CD4-positive, alpha-beta T cell (primary cell): Measurements from ENCODE around the gene EFHD2. TPM values are rescaled to one million over a fixed set of nuclear protein-coding genes. Genes with fewer than 3 reads are reported as not detected.
"Not testable (repeated sequence)": the region's sequence is repeated elsewhere in the genome, so short reads cannot be mapped to it uniquely, and the experiment has no call there.

Experiments used
- ATAC-seq: fragments of 200-7000 bp; cut with Tn5 transposase; one replicate; pipeline ENCODE4 v1.10.0; 2022; ENCODE audit warnings: mild to moderate bottlenecking; ENCODE audit not compliant: poor library complexity
- CTCF ChIA-PET: fragments of 350-600 bp; sonication (Branson Sonifier 250); formaldehyde crosslinking; loops from one replicate; lab custom pipeline; 2021; ENCODE audit warnings: antibody characterized with exemption, inconsistent platforms; lab: Charles Lee
- POLR2A ChIA-PET: fragments of 350-600 bp; sonication (Branson Sonifier 250); formaldehyde crosslinking; loops from one replicate; lab custom pipeline; 2021; ENCODE audit warnings: antibody characterized with exemption, inconsistent platforms; lab: Charles Lee
- DNase-seq, 14 experiments: peaks; one replicate each; pipeline ENCODE4 v3.0.0-alpha.2; 2013 to 2020; ENCODE audit warnings: mixed read lengths in 2 of 14
- H3K27ac ChIP-seq, 2 donors: one replicate each; pipeline versions ENCODE4 v1.5.1 to v1.7.0; 2013; ENCODE audit warnings: low read length in 2 of 2, low read depth in 1 of 2, mild to moderate bottlenecking in 1 of 2
- H3K27me3 ChIP-seq, 2 experiments: 1 replicate in 1 of 2; 2 replicates in 1 of 2; pipeline versions ENCODE4 v1.6.1 to v1.7.0; 2013; ENCODE audit warnings: low read length in 2 of 2, control low read depth in 1 of 2, mild to moderate bottlenecking in 1 of 2, moderate library complexity in 1 of 2; ENCODE audit not compliant: insufficient read depth in 2 of 2, control insufficient read depth in 1 of 2
- H3K36me3 ChIP-seq: one replicate; pipeline ENCODE4 v1.6.1; 2013; ENCODE audit warnings: low read length, control low read depth; ENCODE audit not compliant: insufficient read depth
- H3K4me1 ChIP-seq: one replicate; pipeline ENCODE4 v1.6.1; 2013; ENCODE audit warnings: low read length, control low read depth; ENCODE audit not compliant: insufficient read depth
- H3K4me3 ChIP-seq: one replicate; pipeline ENCODE4 v1.5.1; 2013; ENCODE audit warnings: mild to moderate bottlenecking, low read length, moderate library complexity
- H3K9me3 ChIP-seq, 2 experiments: 1 replicate in 1 of 2; 2 replicates in 1 of 2; pipeline versions ENCODE4 v1.6.1 to v1.7.0; 2013; ENCODE audit warnings: low read length in 2 of 2, mild to moderate bottlenecking in 2 of 2, control low read depth in 1 of 2, moderate library complexity in 1 of 2; ENCODE audit not compliant: control insufficient read depth in 1 of 2, insufficient read depth in 1 of 2
- H3K27ac Mint-ChIP-seq: one replicate; pipeline ENCODE4 v1.8.0; 2020; ENCODE audit warnings: mixed read lengths
- H3K27me3 Mint-ChIP-seq: one replicate; pipeline ENCODE4 v1.8.0; 2021; ENCODE audit warnings: mixed read lengths
- H3K36me3 Mint-ChIP-seq: one replicate; pipeline ENCODE4 v1.8.0; 2021; ENCODE audit warnings: low read depth, mixed read lengths
- H3K4me1 Mint-ChIP-seq: one replicate; pipeline ENCODE4 v1.8.0; 2021; ENCODE audit warnings: low read depth, mixed read lengths
- H3K4me3 Mint-ChIP-seq: one replicate; pipeline ENCODE4 v1.8.0; 2020; ENCODE audit warnings: mild to moderate bottlenecking, mixed read lengths
- H3K9me3 Mint-ChIP-seq: one replicate; pipeline ENCODE4 v1.8.0; 2020; ENCODE audit warnings: mixed read lengths
- CTCF ChIP-seq: fragments of 200-600 bp; IDR thresholded peaks from one replicate; pipeline ENCODE4 v1.8.0; 2022; ENCODE audit warnings: antibody characterized with exemption, mild to moderate bottlenecking
- intact Hi-C, 2 experiments: fragments of 100-400 bp; cut with DNase I in 1 of 2; cut with micrococcal nuclease in 1 of 2; formaldehyde crosslinking; loops; one replicate each; pipeline versions ENCODE4 v1.15.1 to v1.9.0; 2023 to 2025; cut with DNase I, micrococcal nuclease
- total RNA-seq, 174 experiments: library from RNA in 2 of 174; stranded (reverse) in 2 of 174; gene quantifications; one replicate each; pipeline ENCODE4 v1.2.3 and lab custom pipeline; 2021 to 2026

Gene EFHD2
- total RNA-seq, 2 experiments from 2014 or later: 79.1 to 80.9 TPM

GRCh38 chr1:15455522-15455921 is 45.8 kb downstream of the EFHD2 start:
- intact Hi-C loops: no loop called here
- no peaks in the 10 kb centered on the region for H3K36me3 ChIP-seq
- Mint-ChIP-seq H3K36me3 (no peaks in the 10 kb centered on the region), H3K27ac (no peak overlapping the region), H3K9me3 (no peaks in the 10 kb centered on the region), H3K4me3 (no peak overlapping the region), H3K27me3 (no peaks in the 10 kb centered on the region), H3K4me1 (no peaks in the 10 kb centered on the region)
- DNase-seq: no peak
- H3K9me3 ChIP-seq: peaks cover 0 to 3% of the 10 kb centered on the region in 2 experiments
- no peak overlapping the region for H3K4me3 ChIP-seq
- ATAC-seq: no peak
- TF ChIP-seq CTCF: no peak
- no peaks in the 10 kb centered on the region for H3K27me3 ChIP-seq
- H3K4me1 ChIP-seq: no peaks in the 10 kb centered on the region
- no peak overlapping the region for H3K27ac ChIP-seq
- POLR2A ChIA-PET: no interaction called here
- CTCF ChIA-PET: no interaction called here

GRCh38 chr1:15456313-15456954 is 46.7 kb downstream of the EFHD2 start, which contains the start of gene CELA2A:
Gene CELA2A, plus strand, starts transcription at chr1:15456732. Its CDS starts 22 bp downstream, at chr1:15456754.
- no peak within 1 kb of the TSS for H3K27ac Mint-ChIP-seq
- POLR2A ChIA-PET: no interaction called here
- no peaks in the 10 kb centered on the region for H3K36me3 ChIP-seq
- H3K4me1 ChIP-seq: no peaks in the 10 kb centered on the region
- no peak for TF ChIP-seq CTCF
- peaks cover 0 to 3% of the 10 kb centered on the region in 2 experiments for H3K9me3 ChIP-seq
- no peak within 1 kb of the TSS for H3K4me3 ChIP-seq
- no peak within 1 kb of the TSS for H3K4me3 Mint-ChIP-seq
- H3K27me3 ChIP-seq: no peaks in the 10 kb centered on the region
- H3K27me3 Mint-ChIP-seq: no peaks in the 10 kb centered on the region
- intact Hi-C loops: no loop called here
- no peak for ATAC-seq
- no peaks in the 10 kb centered on the region for H3K36me3 Mint-ChIP-seq
- no peak within 1 kb of the TSS for H3K27ac ChIP-seq
- H3K4me1 Mint-ChIP-seq: no peaks in the 10 kb centered on the region
- DNase-seq: no peak
- CTCF ChIA-PET: no interaction called here
- no peaks in the 10 kb centered on the region for H3K9me3 Mint-ChIP-seq

- no peak overlapping the region for H3K27ac Mint-ChIP-seq
- Histone ChIP-seq H3K4me3 (no peak overlapping the region), H3K27ac (no peak overlapping the region), H3K4me1 (no peaks in the 10 kb centered on the region), H3K27me3 (no peaks in the 10 kb centered on the region), H3K36me3 (no peaks in the 10 kb centered on the region), H3K9me3 (no peaks in the 10 kb centered on the region)
- no peak for TF ChIP-seq CTCF
- no peak for DNase-seq
- H3K4me3 Mint-ChIP-seq: no peak overlapping the region
- no peaks in the 10 kb centered on the region for H3K27me3 Mint-ChIP-seq
- ChIA-PET CTCF (no interaction called here), POLR2A (no interaction called here)
- H3K36me3 Mint-ChIP-seq: no peaks in the 10 kb centered on the region
- intact Hi-C loops: no loop called here
- no peaks in the 10 kb centered on the region for H3K9me3 Mint-ChIP-seq
- no peaks in the 10 kb centered on the region for H3K4me1 Mint-ChIP-seq
- no peak for ATAC-seq
Observed at GRCh38 chr1:15457585-15457984, 47.9 kb downstream of the EFHD2 start.

GRCh38 chr1:15458388-15458787 is 48.7 kb downstream of the EFHD2 start:
- H3K4me1 ChIP-seq, H3K27me3 ChIP-seq, H3K36me3 Mint-ChIP-seq, intact Hi-C loops, H3K27ac ChIP-seq, ATAC-seq, H3K4me1 Mint-ChIP-seq, CTCF ChIA-PET, H3K9me3 Mint-ChIP-seq, H3K27me3 Mint-ChIP-seq, DNase-seq, POLR2A ChIA-PET, H3K36me3 ChIP-seq, H3K4me3 ChIP-seq, H3K27ac Mint-ChIP-seq, H3K4me3 Mint-ChIP-seq, H3K9me3 ChIP-seq: not testable (repeated sequence)
